H9 (cell line): ENCODE measurements around the gene NR4A2. TPM values are rescaled to one million over a fixed set of nuclear protein-coding genes. Genes with fewer than 3 reads are reported as not detected.

ENCODE experiments used
- DNase-seq: peaks from one replicate; pipeline ENCODE4 v3.0.0-alpha.2; 2017
- H2AFZ ChIP-seq: one replicate; pipeline ENCODE4 v1.6.1; 2013; ENCODE audit warnings: mild to moderate bottlenecking, low read length, control low read depth, moderate library complexity
- H2AK5ac ChIP-seq: 2 replicates; pipeline ENCODE4 v1.6.1; 2013; ENCODE audit warnings: low read length, control low read depth, mixed read lengths; ENCODE audit not compliant: insufficient read length
- H2BK120ac ChIP-seq: one replicate; pipeline ENCODE4 v1.6.1; 2013; ENCODE audit warnings: low read depth, mild to moderate bottlenecking, low read length, control low read depth, inconsistent platforms; ENCODE audit not compliant: poor library complexity, severe bottlenecking
- H2BK12ac ChIP-seq: 2 replicates; pipeline ENCODE4 v1.6.1; 2013; ENCODE audit warnings: low read length, control low read depth, mixed read lengths, low read depth; ENCODE audit not compliant: insufficient read length
- H2BK15ac ChIP-seq: 2 replicates; pipeline ENCODE4 v1.6.1; 2013; ENCODE audit warnings: low read depth, low read length, control low read depth
- H2BK20ac ChIP-seq: one replicate; pipeline ENCODE4 v1.6.1; 2013; ENCODE audit warnings: low read depth, mild to moderate bottlenecking, low read length, control low read depth, inconsistent platforms; ENCODE audit not compliant: poor library complexity, severe bottlenecking
- H2BK5ac ChIP-seq: 2 replicates; pipeline ENCODE4 v1.6.1; 2013; ENCODE audit warnings: low read length, control low read depth, mixed read lengths; ENCODE audit not compliant: insufficient read length
- H3K14ac ChIP-seq: 2 replicates; pipeline ENCODE4 v1.6.1; 2013; ENCODE audit warnings: low read length, control low read depth; ENCODE audit not compliant: insufficient read depth
- H3K18ac ChIP-seq: 2 replicates; pipeline ENCODE4 v1.6.1; 2013; ENCODE audit warnings: low read depth, mild to moderate bottlenecking, mixed read lengths, low read length, control low read depth; ENCODE audit not compliant: insufficient read length
- H3K23ac ChIP-seq: 2 replicates; pipeline ENCODE4 v1.6.1; 2013; ENCODE audit warnings: low read length, control low read depth, mixed read lengths, low read depth; ENCODE audit not compliant: insufficient read length
- H3K23me2 ChIP-seq: 2 replicates; pipeline ENCODE4 v1.6.1; 2013; ENCODE audit warnings: low read depth, mild to moderate bottlenecking, mixed read lengths, low read length, control low read depth; ENCODE audit not compliant: insufficient read length, poor library complexity, severe bottlenecking
- H3K27ac ChIP-seq: 2 replicates; pipeline ENCODE4 v1.5.1; 2013; ENCODE audit warnings: low read length, control low read depth, mixed read lengths, low read depth; ENCODE audit not compliant: insufficient read length
- H3K27me3 ChIP-seq: 2 replicates; pipeline ENCODE4 v1.6.1; 2013; ENCODE audit warnings: low read length, control low read depth, inconsistent platforms; ENCODE audit not compliant: insufficient read depth
- H3K4ac ChIP-seq: 2 replicates; pipeline ENCODE4 v1.6.1; 2013; ENCODE audit warnings: low read depth, mild to moderate bottlenecking, control low read depth, inconsistent platforms, low read length, moderate library complexity
- H3K4me1 ChIP-seq: 2 replicates; pipeline ENCODE4 v1.6.1; 2013; ENCODE audit warnings: low read length, control low read depth, inconsistent platforms; ENCODE audit not compliant: insufficient read depth
- H3K4me2 ChIP-seq: 2 replicates; pipeline ENCODE4 v1.6.1; 2013; ENCODE audit warnings: low read length, control low read depth, mixed read lengths; ENCODE audit not compliant: insufficient read length, insufficient read depth
- H3K56ac ChIP-seq: 2 replicates; pipeline ENCODE4 v1.6.1; 2013; ENCODE audit warnings: low read depth, mild to moderate bottlenecking, mixed read lengths, low read length, control low read depth; ENCODE audit not compliant: insufficient read length
- H3K79me1 ChIP-seq: 2 replicates; pipeline ENCODE4 v1.6.1; 2013; ENCODE audit warnings: low read depth, mild to moderate bottlenecking, moderate library complexity, low read length, control low read depth, inconsistent platforms; ENCODE audit not compliant: insufficient read depth, poor library complexity, severe bottlenecking
- H3K79me2 ChIP-seq: 2 replicates; pipeline ENCODE4 v1.6.1; 2013; ENCODE audit warnings: low read length, control low read depth, inconsistent platforms; ENCODE audit not compliant: insufficient read depth
- H3K9ac ChIP-seq: 2 replicates; pipeline ENCODE4 v1.6.1; 2013; ENCODE audit warnings: low read length, control low read depth, mixed read lengths; ENCODE audit not compliant: insufficient read length; ENCODE audit errors: extremely low read depth
- H3K9me3 ChIP-seq: one replicate; pipeline ENCODE4 v1.6.1; 2013; ENCODE audit warnings: low read depth, low read length, inconsistent platforms; ENCODE audit not compliant: control insufficient read depth
- H3T11ph ChIP-seq: one replicate; pipeline ENCODE4 v1.6.1; 2013; ENCODE audit warnings: mild to moderate bottlenecking, low read length, control low read depth, inconsistent platforms
- H4K20me1 ChIP-seq: one replicate; pipeline ENCODE4 v1.6.1; 2013; ENCODE audit not compliant: control insufficient read depth, insufficient read length, insufficient read depth
- H4K5ac ChIP-seq: 2 replicates; pipeline ENCODE4 v1.6.1; 2013; ENCODE audit warnings: low read depth, mild to moderate bottlenecking, mixed read lengths, low read length, control low read depth; ENCODE audit not compliant: insufficient read length
- H4K8ac ChIP-seq: replicated peaks from 2 replicates; pipeline ENCODE4 v1.6.1; 2013; ENCODE audit warnings: low read length, control low read depth, mixed read lengths, low read depth; ENCODE audit not compliant: insufficient read length
- H4K91ac ChIP-seq: 2 replicates; pipeline ENCODE4 v1.6.1; 2013; ENCODE audit warnings: low read depth, mild to moderate bottlenecking, moderate library complexity, mixed read lengths, low read length, control low read depth; ENCODE audit not compliant: insufficient read length
- H3K27ac Mint-ChIP-seq, 3 experiments: 2 replicates in 2 of 3; 3 replicates in 1 of 3; pipeline ENCODE4 v1.8.0; 2020 to 2021; ENCODE audit warnings: mixed read lengths in 3 of 3, mild to moderate bottlenecking in 1 of 3, moderate library complexity in 1 of 3
- H3K27me3 Mint-ChIP-seq: 2 replicates; pipeline ENCODE4 v1.8.0; 2021; ENCODE audit warnings: low read depth, mild to moderate bottlenecking, moderate library complexity, mixed read lengths
- H3K36me3 Mint-ChIP-seq, 3 experiments: 2 replicates in 2 of 3; 3 replicates in 1 of 3; pipeline ENCODE4 v1.8.0; 2020 to 2021; ENCODE audit warnings: low read depth in 3 of 3, mixed read lengths in 3 of 3; ENCODE audit not compliant: insufficient read depth in 1 of 3
- H3K4me1 Mint-ChIP-seq, 2 experiments: 2 replicates each; pipeline ENCODE4 v1.8.0; 2020; ENCODE audit warnings: mixed read lengths in 2 of 2
- H3K4me3 Mint-ChIP-seq, 2 experiments: 2 replicates in 1 of 2; 3 replicates in 1 of 2; pipeline ENCODE4 v1.8.0; 2020 to 2021; ENCODE audit warnings: mild to moderate bottlenecking in 2 of 2, mixed read lengths in 2 of 2, moderate library complexity in 1 of 2
- H3K9me3 Mint-ChIP-seq, 2 experiments: 2 replicates in 1 of 2; 3 replicates in 1 of 2; pipeline ENCODE4 v1.8.0; 2020; ENCODE audit warnings: mild to moderate bottlenecking in 2 of 2, mixed read lengths in 2 of 2, moderate library complexity in 1 of 2
- WGBS: extraction: QIAGEN DNeasy Blood & Tissue Kit; methylation state at CpG from one replicate; pipeline ENCODE4 v1.1.7; 2013; ENCODE audit warnings: missing lambda C conversion rate, low lambda C conversion rate, mixed read lengths; ENCODE audit not compliant: insufficient read length; ENCODE audit errors: extremely low coverage; 5-methylcytosine and 5-hydroxymethylcytosine counted together
- total RNA-seq: library from RNA; stranded (reverse); gene quantifications from 2 replicates; pipeline ENCODE4 v1.2.1, GENCODE V29; 2021
- TF ChIP-seq, protein P1 (sequence below): fragments of 200-600 bp; sonication (generic); conservative IDR thresholded peaks from 3 replicates; pipeline ENCODE4 v1.8.0; 2021; ENCODE audit warnings: antibody characterized with exemption, mild to moderate bottlenecking

The NR4A2 gene
- total RNA-seq, 1 experiment from 2014 or later: 2.0 TPM

DNA sequence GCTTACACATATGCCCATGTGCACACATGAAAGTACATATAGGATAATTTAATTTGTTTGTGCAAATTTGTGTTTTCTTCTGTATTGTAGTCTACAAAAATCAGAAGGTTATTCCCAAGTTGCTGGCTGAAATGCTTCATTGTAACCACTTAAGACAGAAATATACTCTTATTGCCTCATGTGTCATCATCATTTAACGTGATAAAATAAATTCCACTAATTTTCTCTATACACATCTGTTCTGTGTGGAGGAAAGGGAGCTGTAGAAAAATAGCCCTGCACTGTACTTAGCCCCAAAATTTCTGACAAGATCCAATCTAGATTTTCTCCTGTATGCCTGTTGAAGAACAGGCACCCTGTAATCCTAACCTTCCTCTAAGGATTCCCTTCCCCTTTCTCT, 20.4 kb upstream of the NR4A2 start:
- H3K4ac ChIP-seq: no peak overlapping the region
- no peak overlapping the region for H3T11ph ChIP-seq
- no peak overlapping the region for H2BK15ac ChIP-seq
- no peak overlapping the region for H3K18ac ChIP-seq
- no peaks in the 10 kb centered on the region for H3K23me2 ChIP-seq
- TF ChIP-seq, protein P1, sequence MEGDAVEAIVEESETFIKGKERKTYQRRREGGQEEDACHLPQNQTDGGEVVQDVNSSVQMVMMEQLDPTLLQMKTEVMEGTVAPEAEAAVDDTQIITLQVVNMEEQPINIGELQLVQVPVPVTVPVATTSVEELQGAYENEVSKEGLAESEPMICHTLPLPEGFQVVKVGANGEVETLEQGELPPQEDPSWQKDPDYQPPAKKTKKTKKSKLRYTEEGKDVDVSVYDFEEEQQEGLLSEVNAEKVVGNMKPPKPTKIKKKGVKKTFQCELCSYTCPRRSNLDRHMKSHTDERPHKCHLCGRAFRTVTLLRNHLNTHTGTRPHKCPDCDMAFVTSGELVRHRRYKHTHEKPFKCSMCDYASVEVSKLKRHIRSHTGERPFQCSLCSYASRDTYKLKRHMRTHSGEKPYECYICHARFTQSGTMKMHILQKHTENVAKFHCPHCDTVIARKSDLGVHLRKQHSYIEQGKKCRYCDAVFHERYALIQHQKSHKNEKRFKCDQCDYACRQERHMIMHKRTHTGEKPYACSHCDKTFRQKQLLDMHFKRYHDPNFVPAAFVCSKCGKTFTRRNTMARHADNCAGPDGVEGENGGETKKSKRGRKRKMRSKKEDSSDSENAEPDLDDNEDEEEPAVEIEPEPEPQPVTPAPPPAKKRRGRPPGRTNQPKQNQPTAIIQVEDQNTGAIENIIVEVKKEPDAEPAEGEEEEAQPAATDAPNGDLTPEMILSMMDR: no peak
- no peak overlapping the region for H2BK12ac ChIP-seq
- Mint-ChIP-seq H3K9me3 (peaks cover 2 to 9% of the 10 kb centered on the region in 2 experiments; a peak in 3 of 5 replicates), H3K4me1 (no peaks in the 10 kb centered on the region), H3K36me3 (peaks cover 0 to 5% (median 2%) of the 10 kb centered on the region in 3 experiments; a peak in 1 of 7 replicates), H3K4me3 (no peak overlapping the region), H3K27ac (peak overlapping the region in 1 of 3 experiments; percentile 2; a peak in 2 of 7 replicates), H3K27me3 (no peaks in the 10 kb centered on the region)
- no peak overlapping the region for H3K14ac ChIP-seq
- no peak overlapping the region for H4K91ac ChIP-seq
- WGBS: no CpG with 5 or more reads among the region's 1 CpG
- no peak overlapping the region for H3K23ac ChIP-seq
- no peaks in the 10 kb centered on the region for H3K4me1 ChIP-seq
- H2AK5ac ChIP-seq: no peak overlapping the region
- no peak overlapping the region for H2BK20ac ChIP-seq
- no peaks in the 10 kb centered on the region for H3K9me3 ChIP-seq
- no peak for DNase-seq
- H3K27me3 ChIP-seq: no peaks in the 10 kb centered on the region
- no peak overlapping the region for H3K9ac ChIP-seq
- no peak overlapping the region for H4K5ac ChIP-seq
- no peak overlapping the region for H3K4me2 ChIP-seq
- H3K27ac ChIP-seq: no peak overlapping the region
- no peaks in the 10 kb centered on the region for H3K79me1 ChIP-seq
- no peak overlapping the region for H2BK5ac ChIP-seq
- no peak overlapping the region for H2AFZ ChIP-seq
- H2BK120ac ChIP-seq: no peak overlapping the region
- no peak overlapping the region for H3K56ac ChIP-seq
- no peaks in the 10 kb centered on the region for H4K20me1 ChIP-seq
- no peak overlapping the region for H4K8ac ChIP-seq
- H3K79me2 ChIP-seq: no peaks in the 10 kb centered on the region
